Activated naive CD8-positive, alpha-beta T cell (primary cell): ENCODE measurements around the gene CDCA8.

Experiments
- H3K27ac Mint-ChIP-seq: one replicate; pipeline ENCODE4 v1.8.0; 2021; ENCODE audit warnings: mixed read lengths
- H3K27me3 Mint-ChIP-seq: one replicate; pipeline ENCODE4 v1.8.0; 2021; ENCODE audit warnings: mixed read lengths
- H3K36me3 Mint-ChIP-seq: one replicate; pipeline ENCODE4 v1.8.0; 2021; ENCODE audit warnings: mixed read lengths
- H3K4me1 Mint-ChIP-seq: one replicate; pipeline ENCODE4 v1.8.0; 2021; ENCODE audit warnings: low read depth, mixed read lengths
- H3K4me3 Mint-ChIP-seq: one replicate; pipeline ENCODE4 v1.8.0; 2021; ENCODE audit warnings: mild to moderate bottlenecking, mixed read lengths
- H3K9me3 Mint-ChIP-seq: one replicate; pipeline ENCODE4 v1.8.0; 2021; ENCODE audit warnings: low read depth, mixed read lengths

Gene CDCA8

GRCh38 chr1:37755951-37756560, 63.7 kb downstream of the CDCA8 start:
- Mint-ChIP-seq H3K4me3 (no peak overlapping the region), H3K4me1 (peaks cover 8% of the 10 kb centered on the region), H3K27ac (no peak overlapping the region), H3K9me3 (no peaks in the 10 kb centered on the region), H3K27me3 (peaks cover 13% of the 10 kb centered on the region), H3K36me3 (no peaks in the 10 kb centered on the region)
